Lower leg skin (tissue), 4 donors: ENCODE measurements around the gene CENPO. TPM values are rescaled to one million over a fixed set of nuclear protein-coding genes. Genes with fewer than 3 reads are reported as not detected.

Experiments used
- DNase-seq, 2 donors: peaks; one replicate each; pipeline ENCODE4 v3.0.0-alpha.2; 2019; ENCODE audit warnings: low spot score in 2 of 2
- H3K4me3 ChIP-seq: fragments of 200-600 bp; sonication (generic); 2 replicates; pipeline ENCODE4 v1.5.1; 2017; ENCODE audit warnings: mild to moderate bottlenecking, low read depth; ENCODE audit not compliant: poor library complexity, severe bottlenecking
- CTCF ChIP-seq, 3 donors: fragments of 450-650 bp; IDR thresholded peaks; one replicate each; pipeline ENCODE4 v1.5.1; 2016; ENCODE audit warnings: antibody characterized with exemption in 3 of 3, mild to moderate bottlenecking in 3 of 3, moderate library complexity in 2 of 3
- POLR2A ChIP-seq, 2 donors: fragments of 450-650 bp; IDR thresholded peaks; one replicate each; pipeline ENCODE4 v1.6.1; 2016 to 2017; ENCODE audit warnings: antibody characterized with exemption in 2 of 2, mild to moderate bottlenecking in 1 of 2, moderate library complexity in 1 of 2
- WGBS, 2 donors: methylation state at CpG; one replicate each; pipeline ENCODE4 v1.1.5; 2018; 5-methylcytosine and 5-hydroxymethylcytosine counted together
- intact Hi-C: fragments of 100-400 bp; cut with DNase I; formaldehyde crosslinking; loops from one replicate; pipeline ENCODE4 v1.15.0; 2023; ENCODE audit warnings: low total_unique reads
- total RNA-seq, 4 donors: library from RNA; depleted of rRNA; stranded (reverse); fragments of >200 nt; gene quantifications; one replicate each; pipeline ENCODE4 v1.1.0, GENCODE V29; 2016

CENPO gene
- total RNA-seq, 4 donors from 2014 or later, result 2.0 to 5.3 (median 2.4) TPM

GRCh38 chr2:24855726-24856125 is 62.5 kb downstream of the CENPO start:
- 54 to 72% methylated on average over 4 of the region's 4 CpGs for WGBS, 2 donors
- no peak for DNase-seq
- no peak overlapping the region for H3K4me3 ChIP-seq
- TF ChIP-seq POLR2A (IDR thresholded peaks at IDR 0.05), result no peak
- intact Hi-C loops, result no loop called here

GRCh38 chr2:24856791-24857211 is 63.6 kb downstream of the CENPO start:
- 56 to 77% methylated on average over 5 of the region's 5 CpGs for WGBS, 2 donors
- intact Hi-C loops, result no loop called here

GRCh38 chr2:24857746-24858145 is 64.5 kb downstream of the CENPO start:
- whole genome bisulfite sequencing, 2 donors, result 84 to 91% methylated on average over 6 of the region's 6 CpGs
- TF ChIP-seq CTCF (IDR thresholded peaks at IDR 0.05) (no peak), POLR2A (IDR thresholded peaks at IDR 0.05) (no peak)
- intact Hi-C loops, result no loop called here
- DNase-seq, result no peak
- H3K4me3 ChIP-seq, result no peak overlapping the region

More at GRCh38 chr2:24856791-24857211, 63.6 kb downstream of the CENPO start:
- no peak for TF ChIP-seq CTCF (IDR thresholded peaks at IDR 0.05)
- no peak for TF ChIP-seq POLR2A (IDR thresholded peaks at IDR 0.05)
- no peak overlapping the region for H3K4me3 ChIP-seq
- DNase-seq, result no peak

GRCh38 chr2:24858996-24859395 is 65.8 kb downstream of the CENPO start:
- WGBS, 2 donors, result 84 to 95% methylated on average over 13 of the region's 13 CpGs
- intact Hi-C loops, result no loop called here
- H3K4me3 ChIP-seq, result no peak overlapping the region
- no peak for DNase-seq
- no peak for TF ChIP-seq CTCF (IDR thresholded peaks at IDR 0.05)
- TF ChIP-seq POLR2A (IDR thresholded peaks at IDR 0.05), result no peak

- DNase-seq, result no peak
- 86 to 90% methylated on average over 15 of the region's 15 CpGs for WGBS, 2 donors
- H3K4me3 ChIP-seq, result no peak overlapping the region
- intact Hi-C loops, result no loop called here
- TF ChIP-seq POLR2A (IDR thresholded peaks at IDR 0.05) (no peak), CTCF (IDR thresholded peaks at IDR 0.05) (no peak)
Measured at GRCh38 chr2:24859968-24860600, 66.9 kb downstream of the CENPO start.

- TF ChIP-seq POLR2A (IDR thresholded peaks at IDR 0.05) (no peak), CTCF (IDR thresholded peaks at IDR 0.05) (no peak)
- 98 to 100% methylated on average over 1 to 7 of the region's 7 CpGs for WGBS, 2 donors
- H3K4me3 ChIP-seq, result no peak overlapping the region
- no peak for DNase-seq
- intact Hi-C loops, result no loop called here
Measured at GRCh38 chr2:24860631-24861030, 67.4 kb downstream of the CENPO start.
